Fibroblast of skin of right biceps (primary cell): ENCODE measurements around the gene CEBPE.

Source experiments
- DNase-seq: peaks from one replicate; pipeline ENCODE4 v3.0.0-alpha.2; 2013

The CEBPE gene

DNA sequence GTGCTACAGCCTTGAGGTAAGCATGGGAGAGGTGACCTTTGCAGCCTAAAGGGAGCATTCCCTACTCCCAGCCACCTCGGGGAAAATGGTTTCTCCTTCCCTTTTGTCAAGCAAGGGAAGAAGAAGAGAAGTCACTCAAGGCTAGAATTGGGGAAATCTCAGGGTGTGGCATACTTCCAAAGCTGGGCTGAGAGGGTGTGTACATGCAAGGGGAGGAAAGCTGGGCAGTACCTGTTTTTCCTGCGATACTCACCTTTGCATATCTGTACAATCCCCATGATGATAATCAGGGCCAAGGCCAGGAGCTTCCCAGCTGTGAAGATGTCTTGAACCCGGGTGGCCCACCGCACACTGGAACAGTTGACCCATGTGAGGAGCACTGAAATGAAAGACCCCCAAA, 23.8 kb upstream of the CEBPE start:
- DNase-seq = no peak

DNA sequence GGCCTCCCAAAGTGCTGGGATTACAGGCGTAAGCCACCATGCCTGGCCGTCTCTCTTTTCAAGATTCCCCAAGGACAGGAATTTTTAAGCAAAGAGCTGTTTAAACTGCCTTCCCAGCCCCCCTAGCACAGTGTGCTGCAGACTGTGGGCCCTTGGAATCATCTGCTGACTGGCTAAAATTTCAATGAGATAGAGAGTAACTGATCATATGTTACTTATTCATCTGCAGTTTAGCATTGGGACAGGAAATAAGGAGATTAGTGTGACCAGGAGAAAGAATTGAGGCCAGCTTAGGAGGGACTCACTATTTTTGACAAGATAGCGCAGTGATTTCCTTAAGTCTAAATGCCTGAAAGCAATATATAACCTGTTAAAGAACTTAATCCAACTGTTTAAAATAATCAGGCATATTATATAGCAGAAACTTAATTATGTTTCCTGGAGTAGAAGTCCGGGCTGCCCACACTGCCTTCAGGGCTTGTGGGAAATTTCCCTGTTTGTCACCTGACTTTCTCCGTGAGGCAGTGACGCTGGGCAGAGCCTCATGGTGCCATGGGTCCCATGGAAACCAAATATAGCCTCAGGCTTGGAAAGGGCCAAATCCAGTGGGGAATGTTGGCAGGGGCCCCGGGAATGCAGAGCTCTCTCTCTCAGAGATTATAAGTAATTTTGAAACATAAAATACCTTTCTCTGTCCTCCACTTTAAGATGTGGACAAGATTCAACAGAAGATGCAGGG, 22.8 kb upstream of the CEBPE start:
- DNase-seq = no peak

GRCh38 chr14:23140371-23140770, 21.3 kb upstream of the CEBPE start:
- no peak for DNase-seq

GRCh38 chr14:23139874-23140273, 20.8 kb upstream of the CEBPE start:
- DNase-seq = no peak

- DNase-seq = no peak
Measured at GRCh38 chr14:23137813-23138535, 18.9 kb upstream of the CEBPE start.

DNA sequence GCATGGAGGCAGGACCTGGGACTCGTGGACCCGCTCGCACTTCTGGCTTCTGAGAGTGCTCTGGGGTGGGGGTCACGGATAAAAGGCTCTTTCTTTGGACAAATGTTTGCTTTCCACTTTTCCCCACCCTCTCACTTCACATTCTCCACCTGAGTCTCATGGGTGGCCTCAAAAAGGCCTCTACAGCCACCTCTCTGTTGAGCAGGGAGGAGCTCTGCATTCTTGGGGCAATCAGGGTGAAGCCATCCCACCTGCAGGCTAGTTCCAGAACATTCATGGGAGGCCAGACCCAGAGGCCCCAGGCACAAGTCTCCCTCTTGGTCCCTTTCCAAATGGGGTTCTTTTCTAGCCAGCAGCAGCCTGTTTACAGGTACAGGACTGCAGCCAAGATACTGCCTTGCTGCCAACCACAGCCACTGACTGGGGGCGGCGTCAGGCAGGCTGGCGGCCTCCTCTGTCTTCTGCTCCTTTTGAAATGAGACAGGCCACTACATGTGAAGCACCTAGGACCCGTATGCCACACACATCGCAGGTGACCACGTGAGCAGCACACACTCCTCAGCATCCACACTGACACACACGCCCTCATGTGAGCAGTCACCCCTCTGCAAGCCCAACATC, 18.2 kb upstream of the CEBPE start:
- DNase-seq = no peak

DNA sequence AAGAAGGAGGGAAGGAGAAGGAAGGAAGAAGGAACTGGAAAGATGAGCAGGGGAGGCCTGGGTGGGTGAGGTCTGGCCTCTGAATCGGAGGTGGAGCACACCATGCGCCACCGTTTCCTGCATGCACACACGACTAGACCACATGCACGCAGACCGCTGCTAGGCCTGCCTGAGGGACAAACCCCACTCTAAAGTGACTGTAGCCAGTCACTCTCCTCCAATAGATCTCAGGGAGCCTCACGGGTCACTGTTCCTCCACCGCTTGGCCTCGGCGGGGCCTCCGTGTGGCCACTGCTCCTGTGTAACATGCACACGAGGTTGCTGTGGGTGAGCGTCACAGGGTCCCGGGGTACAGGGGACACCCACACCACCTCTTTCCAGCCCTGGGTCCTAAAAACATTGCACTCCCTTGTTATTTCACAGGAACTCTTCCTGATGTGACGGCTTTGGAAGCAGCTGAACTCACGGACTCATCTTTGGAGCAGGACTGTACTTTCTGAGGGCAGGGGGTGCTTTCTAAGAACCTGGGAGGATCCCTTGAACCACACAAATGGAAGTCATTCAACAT, 17.6 kb upstream of the CEBPE start:
- no peak for DNase-seq

GRCh38 chr14:23132970-23133369, 13.9 kb upstream of the CEBPE start:
- no peak for DNase-seq

DNA sequence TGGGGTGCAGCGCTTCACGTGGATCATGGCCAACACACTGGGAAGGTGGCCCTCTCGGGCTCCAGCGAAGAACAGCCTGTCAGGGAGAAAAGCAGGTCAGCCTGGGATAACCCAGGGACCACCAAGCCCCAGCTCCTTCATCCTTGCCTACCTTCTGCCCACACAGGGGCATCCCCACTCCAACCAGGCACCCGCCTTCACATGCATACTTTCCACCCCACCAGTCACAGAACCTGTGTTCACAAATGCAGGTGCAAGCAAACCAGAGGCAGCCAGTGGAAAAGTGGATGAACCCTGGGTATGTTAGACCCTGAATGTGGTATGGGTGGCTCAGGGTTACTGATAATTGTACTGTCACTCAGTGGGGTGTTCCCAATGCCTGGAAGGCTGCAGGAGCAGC, 12.4 kb upstream of the CEBPE start:
- DNase-seq = no peak

DNA sequence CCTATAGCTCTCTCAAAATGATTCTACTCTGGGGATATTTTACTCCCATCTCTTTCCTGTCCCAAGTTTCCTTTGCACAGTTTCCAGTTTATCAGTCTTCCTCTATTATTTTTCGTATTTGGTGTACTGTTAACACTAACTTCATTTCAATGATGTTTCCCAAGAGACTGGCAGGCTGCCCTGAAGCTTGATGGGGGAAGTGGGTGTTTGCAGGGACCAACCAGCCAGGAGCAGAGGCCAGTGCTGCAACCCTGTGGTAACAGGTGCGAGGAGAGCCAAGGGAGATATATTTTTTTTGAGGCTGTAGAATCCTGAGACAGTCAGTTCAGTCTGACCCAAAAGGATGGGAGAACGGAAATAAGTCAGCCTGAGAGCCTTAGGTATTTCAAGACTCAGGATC, 11.8 kb upstream of the CEBPE start:
- no peak for DNase-seq

DNA sequence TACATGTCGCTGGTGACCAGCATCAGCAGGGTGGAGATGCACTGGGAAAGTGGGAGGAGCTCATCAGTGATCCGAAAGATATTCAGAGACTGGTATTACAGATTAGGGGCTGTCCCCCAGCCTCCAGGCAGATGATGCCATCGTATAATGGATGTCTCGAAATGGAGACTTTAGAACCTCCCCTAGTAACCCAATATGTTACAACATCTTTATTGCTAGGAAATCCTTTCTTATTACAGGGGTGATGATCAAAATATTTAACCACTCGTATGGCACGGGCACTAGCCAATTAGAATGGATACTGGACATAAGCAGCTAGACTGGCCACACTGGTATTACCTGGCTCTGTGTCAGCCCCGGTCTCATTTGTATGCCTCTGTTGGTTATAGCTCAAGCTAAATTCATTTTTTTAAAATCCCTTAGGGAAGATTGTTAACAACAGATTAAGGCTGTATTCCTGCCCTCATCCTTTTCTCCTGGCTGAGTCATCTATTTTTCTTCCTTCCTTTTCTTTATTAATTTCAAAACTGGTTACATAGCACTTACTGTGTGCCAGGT, 10.8 kb upstream of the CEBPE start:
- no peak for DNase-seq

DNA sequence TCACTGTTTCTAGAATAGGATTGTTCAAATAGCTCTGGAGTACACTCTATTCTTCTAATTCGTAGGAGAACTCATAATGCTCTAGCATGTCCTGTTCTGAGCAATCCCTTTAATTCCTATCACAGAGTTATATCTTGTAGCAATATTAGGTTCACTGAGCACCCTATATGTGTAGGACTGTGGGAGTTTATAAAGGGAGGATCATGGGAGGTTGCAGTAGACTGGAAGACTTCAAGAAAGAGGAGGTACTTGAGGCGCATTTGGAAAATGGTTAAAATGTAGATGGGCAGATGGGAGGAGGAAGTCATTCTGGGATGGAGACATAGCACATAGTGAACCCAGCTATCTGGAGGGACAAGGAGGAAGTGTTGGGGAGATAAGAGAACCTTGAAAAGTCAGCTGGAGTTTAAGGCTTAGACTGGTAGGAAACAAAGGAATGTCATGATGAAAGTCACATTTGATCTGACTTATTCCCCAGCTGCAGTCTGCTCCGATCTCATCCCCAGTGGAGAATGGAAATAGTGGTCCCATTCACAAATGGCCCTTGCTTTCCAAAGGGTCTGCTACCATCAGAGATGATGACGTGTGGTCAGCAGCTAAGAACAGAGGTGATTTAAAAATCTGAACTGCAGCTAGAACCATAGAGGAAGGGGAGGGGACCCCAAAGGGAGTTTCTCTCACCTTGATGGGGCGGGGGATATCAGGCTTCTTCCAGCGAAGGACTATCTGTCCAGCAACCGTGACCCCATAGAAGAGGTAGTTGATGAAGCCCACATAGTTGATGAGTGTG, 10.1 kb upstream of the CEBPE start:
- no peak for DNase-seq

GRCh38 chr14:23127861-23128260, 8.8 kb upstream of the CEBPE start:
- DNase-seq = no peak

DNA sequence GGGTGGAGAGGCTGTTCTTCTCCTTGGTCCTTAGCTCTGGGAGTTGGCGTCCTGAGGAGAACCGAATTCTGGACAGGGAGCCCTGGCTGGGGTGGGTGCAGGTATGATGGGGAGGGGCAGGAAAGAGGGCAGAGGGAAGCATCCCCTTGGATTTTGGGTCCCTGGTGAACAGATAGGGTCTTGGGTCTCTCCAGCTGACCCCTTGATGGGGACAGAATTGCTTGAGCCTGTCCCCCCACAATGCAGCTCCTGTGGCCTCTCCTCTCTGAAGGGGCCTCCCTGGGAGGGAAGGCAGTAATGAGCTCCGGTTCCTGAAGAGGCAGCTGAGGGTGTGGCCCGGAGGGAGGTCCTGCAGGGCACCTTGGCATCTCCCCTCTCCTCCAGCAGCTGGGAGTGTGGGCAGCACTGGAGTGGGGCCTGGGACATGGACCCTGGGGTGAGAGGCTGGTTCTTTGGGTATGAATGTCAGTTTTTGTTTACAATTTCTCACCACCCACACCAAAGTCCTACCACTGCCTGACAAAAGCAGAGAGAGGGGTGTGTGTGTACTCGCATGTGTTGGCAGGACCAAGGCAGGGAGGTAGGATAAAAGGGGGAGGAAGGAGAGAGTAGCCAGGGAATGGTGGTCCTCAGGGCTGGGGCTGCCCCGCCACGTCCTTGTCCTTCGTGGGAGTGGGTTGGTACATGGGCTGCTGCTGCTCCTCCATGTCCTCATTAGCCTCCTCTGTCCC, 7.7 kb upstream of the CEBPE start:
- no peak for DNase-seq

DNA sequence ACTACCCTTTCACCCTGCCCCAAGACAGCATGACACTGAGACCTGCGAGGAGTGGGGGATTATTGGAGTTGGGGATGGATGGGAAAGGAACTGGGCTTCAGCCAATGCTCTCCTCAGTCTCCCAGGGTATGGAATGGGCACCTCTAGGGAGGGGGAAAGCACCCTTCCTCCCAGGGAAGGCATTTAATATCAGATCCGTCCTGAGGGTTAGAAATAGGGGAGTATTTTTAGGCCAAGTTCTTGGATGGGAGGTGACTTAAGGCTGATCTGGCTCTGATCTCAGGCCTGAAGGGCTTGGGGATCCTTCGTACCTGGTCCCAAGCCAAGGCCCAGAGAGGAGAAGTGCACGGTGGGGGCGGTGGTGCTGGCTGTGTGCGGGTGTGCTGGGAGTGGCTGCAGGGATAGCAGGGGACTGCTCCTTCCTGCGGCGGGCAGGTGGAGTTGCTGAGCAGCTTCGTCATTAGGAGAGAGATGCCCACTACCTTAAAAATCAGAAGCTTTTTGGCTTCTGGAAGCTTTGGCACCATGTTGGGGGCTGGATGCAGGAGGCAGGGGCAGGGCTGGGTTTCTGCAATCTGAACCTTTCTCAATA, 7.0 kb upstream of the CEBPE start:
- no peak for DNase-seq

DNA sequence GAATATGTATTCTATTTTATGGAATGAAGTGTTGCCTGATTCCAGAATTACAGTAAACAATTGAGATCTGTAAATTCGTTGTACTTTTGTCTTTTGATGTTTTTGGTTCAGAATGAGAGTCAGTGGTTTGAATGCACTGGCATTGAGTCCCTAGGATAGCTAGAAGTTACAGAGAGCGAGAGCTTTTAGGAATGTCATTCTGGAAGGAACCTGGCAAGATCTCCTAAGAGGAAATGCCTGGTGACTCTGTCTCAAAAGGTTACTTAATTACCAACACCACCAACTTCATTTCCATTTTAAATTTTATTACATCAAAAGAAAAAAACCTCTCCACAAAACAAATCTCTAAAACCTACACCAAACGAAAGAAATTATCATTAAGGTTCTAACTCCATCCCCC, 6.0 kb upstream of the CEBPE start:
- no peak for DNase-seq

DNA sequence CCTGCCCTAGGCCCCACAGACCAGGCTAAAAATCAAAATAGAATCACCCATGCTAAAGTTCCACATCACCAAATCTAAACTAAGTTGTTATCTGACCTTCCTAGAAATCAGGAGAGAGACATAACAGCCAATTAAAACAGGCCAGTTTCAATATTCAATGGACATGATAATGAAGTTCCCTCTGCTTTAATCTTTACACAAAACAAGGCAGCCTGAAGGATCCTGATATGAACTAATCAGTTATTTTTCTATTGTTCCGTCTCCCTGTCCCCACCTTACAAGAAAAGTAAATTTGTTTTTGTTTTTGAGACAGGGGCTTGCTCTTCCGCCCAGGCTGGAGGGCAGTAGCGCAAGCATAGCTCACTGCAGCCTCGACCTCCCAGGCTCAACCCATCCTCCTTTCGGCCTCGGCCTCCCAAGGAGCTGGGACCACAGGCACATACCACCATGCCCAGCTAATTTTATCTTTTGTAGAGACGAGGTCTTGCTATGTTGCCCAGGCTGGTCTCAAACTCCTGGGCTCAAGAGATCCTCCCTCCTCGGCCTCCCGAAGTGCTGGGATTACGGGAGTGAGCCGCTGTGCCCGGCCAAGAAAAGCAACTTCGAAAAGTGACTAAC, 5.4 kb upstream of the CEBPE start:
- no peak for DNase-seq

DNA sequence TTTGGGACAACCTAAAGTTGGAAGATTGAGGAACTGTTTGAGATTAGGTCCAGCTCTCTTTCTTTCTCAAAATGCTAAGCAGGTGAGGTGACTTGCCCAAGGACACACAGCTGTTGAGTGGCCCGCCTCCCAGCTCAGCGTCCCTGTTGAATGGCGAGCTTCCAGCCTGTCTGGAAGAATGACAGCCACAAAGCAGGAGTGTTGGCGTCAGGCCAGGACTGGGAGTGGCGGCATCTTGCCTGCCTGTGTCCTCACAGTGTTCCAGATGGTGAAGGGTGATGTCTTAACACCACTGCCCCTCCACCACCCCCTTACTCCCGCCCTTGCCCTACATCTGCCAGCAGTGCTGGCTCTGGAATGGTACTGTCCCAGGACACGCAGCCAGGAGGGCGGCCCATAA, 4.4 kb upstream of the CEBPE start:
- no peak for DNase-seq

- DNase-seq = no peak
Measured at GRCh38 chr14:23122086-23122485, 3.0 kb upstream of the CEBPE start.

GRCh38 chr14:23121361-23121771, 2.3 kb upstream of the CEBPE start:
- DNase-seq = peak; percentile 19
